H1 (cell line): ENCODE data around the gene CRHR1. TPM values are rescaled to one million over a fixed set of nuclear protein-coding genes. Genes with fewer than 3 reads are reported as not detected.

Experiments
- CTCF ChIA-PET: fragments of 300-600 bp; sonication (Branson Sonifier 250); formaldehyde crosslinking; loops from one replicate; lab custom pipeline; 2021; ENCODE audit not compliant: partially characterized antibody; lab: Charles Lee
- POLR2A ChIA-PET: fragments of 300-600 bp; sonication (Branson Sonifier 250); formaldehyde crosslinking; loops from one replicate; lab custom pipeline; 2021; ENCODE audit warnings: inconsistent platforms; ENCODE audit not compliant: partially characterized antibody; lab: Charles Lee
- DNase-seq, 2 experiments: peaks; one replicate each; pipeline versions ENCODE4 v3.0.0 to v3.0.0-alpha.2; 2010 to 2022; ENCODE audit warnings: low spot score in 2 of 2, low read depth in 1 of 2, mixed read lengths in 1 of 2
- FAIRE-seq: peaks from 2 replicates; lab custom pipeline; 2011; peaks lifted over from hg19 to GRCh38; lab: Jason Lieb, UNC
- H2AFZ ChIP-seq: 2 replicates; pipeline ENCODE4 v1.8.1; 2012; ENCODE audit warnings: low read length, inconsistent platforms
- H2AK5ac ChIP-seq: 2 replicates; pipeline ENCODE4 v1.6.1; 2013; ENCODE audit warnings: low read depth, low read length
- H2BK120ac ChIP-seq: replicated peaks from 2 replicates; pipeline ENCODE3; 2013; ENCODE audit warnings: low read depth, low read length, inconsistent platforms
- H2BK12ac ChIP-seq: 2 replicates; pipeline ENCODE4 v1.6.1; 2013; ENCODE audit warnings: low read depth, low read length
- H2BK15ac ChIP-seq: 2 replicates; pipeline ENCODE4 v1.6.1; 2013; ENCODE audit warnings: low read length
- H2BK20ac ChIP-seq: 2 replicates; pipeline ENCODE4 v1.6.1; 2013; ENCODE audit warnings: low read length
- H2BK5ac ChIP-seq: 2 replicates; pipeline ENCODE4 v1.6.1; 2013; ENCODE audit warnings: low read depth, low read length
- H3K14ac ChIP-seq: 2 replicates; pipeline ENCODE4 v1.6.1; 2013; ENCODE audit warnings: inconsistent platforms; ENCODE audit not compliant: insufficient read length
- H3K18ac ChIP-seq: 2 replicates; pipeline ENCODE4 v1.6.1; 2013; ENCODE audit warnings: low read length; ENCODE audit errors: extremely low read depth
- H3K23ac ChIP-seq: 2 replicates; pipeline ENCODE4 v1.6.1; 2013; ENCODE audit warnings: inconsistent platforms; ENCODE audit not compliant: insufficient read length
- H3K23me2 ChIP-seq: 2 replicates; pipeline ENCODE4 v1.6.1; 2013; ENCODE audit warnings: low read depth, low read length
- H3K27ac ChIP-seq: 2 replicates; pipeline ENCODE4 v1.6.1; 2011; ENCODE audit warnings: low read depth, low read length, inconsistent platforms
- H3K27me3 ChIP-seq, 4 experiments: replicated peaks in 1 of 4; 1 replicate in 1 of 4; 2 replicates in 3 of 4; pipeline versions ENCODE4 v1.6.1 to v1.8.1; 2011 to 2013; ENCODE audit warnings: low read length in 3 of 4, mild to moderate bottlenecking in 3 of 4, inconsistent platforms in 2 of 4, mixed read lengths in 2 of 4, moderate library complexity in 1 of 4; ENCODE audit not compliant: control insufficient read depth in 3 of 4, insufficient read depth in 3 of 4; ENCODE audit errors: extremely low read depth in 1 of 4
- H3K36me3 ChIP-seq, 4 experiments: 2 replicates each; pipeline versions ENCODE4 v1.6.1 to v1.8.1; 2011 to 2013; ENCODE audit warnings: mild to moderate bottlenecking in 4 of 4, low read length in 3 of 4, moderate library complexity in 2 of 4, control low read depth in 1 of 4, inconsistent platforms in 1 of 4; ENCODE audit not compliant: insufficient read depth in 4 of 4, control insufficient read depth in 2 of 4
- H3K4ac ChIP-seq: replicated peaks from 2 replicates; pipeline ENCODE3; 2013; ENCODE audit warnings: low read length, low read depth, mixed read lengths, inconsistent platforms; ENCODE audit not compliant: insufficient read length
- H3K4me1 ChIP-seq, 4 experiments: replicated peaks in 1 of 4; 1 replicate in 1 of 4; 2 replicates in 3 of 4; pipeline versions ENCODE4 v1.6.1 to v1.8.1; 2011 to 2013; ENCODE audit warnings: low read length in 3 of 4, inconsistent platforms in 2 of 4, mixed read lengths in 1 of 4; ENCODE audit not compliant: insufficient read depth in 4 of 4, control insufficient read depth in 3 of 4
- H3K4me2 ChIP-seq, 2 experiments: 2 replicates each; pipeline versions ENCODE4 v1.6.1 to v1.8.1; 2011 to 2013; ENCODE audit warnings: low read depth in 2 of 2, low read length in 2 of 2, control low read depth in 1 of 2, inconsistent platforms in 1 of 2, mild to moderate bottlenecking in 1 of 2; ENCODE audit not compliant: insufficient read depth in 1 of 2
- H3K4me3 ChIP-seq, 4 experiments: fragments of 200-600, 300-600 bp in 1 of 4; sonication (generic), shearing (Covaris generic), sonication (Bioruptor Twin) in 1 of 4; 2 replicates each; pipeline versions ENCODE4 v1.5.1 to v1.8.1; 2011 to 2016; ENCODE audit warnings: low read length in 4 of 4, low read depth in 3 of 4, control low read depth in 2 of 4, inconsistent platforms in 2 of 4, mild to moderate bottlenecking in 2 of 4, mixed read lengths in 1 of 4, moderate library complexity in 1 of 4; ENCODE audit not compliant: insufficient read depth in 2 of 4; ENCODE audit errors: extremely low read depth in 1 of 4
- H3K56ac ChIP-seq: replicated peaks from 2 replicates; pipeline ENCODE3; 2013; ENCODE audit warnings: low read depth, mild to moderate bottlenecking, mixed read lengths, low read length, inconsistent platforms; ENCODE audit not compliant: insufficient read length
- H3K79me1 ChIP-seq: 2 replicates; pipeline ENCODE4 v1.6.1; 2013; ENCODE audit warnings: low read depth, low read length, control low read depth
- H3K79me2 ChIP-seq, 2 experiments: 2 replicates each; pipeline versions ENCODE4 v1.6.1 to v1.8.1; 2012 to 2013; ENCODE audit warnings: low read length in 2 of 2, mild to moderate bottlenecking in 2 of 2, inconsistent platforms in 1 of 2; ENCODE audit not compliant: insufficient read depth in 2 of 2, control insufficient read depth in 1 of 2
- H3K9ac ChIP-seq, 4 experiments: replicated peaks in 1 of 4; 1 replicate in 1 of 4; 2 replicates in 3 of 4; pipeline versions ENCODE4 v1.6.1 to v1.8.1; 2011 to 2013; ENCODE audit warnings: low read depth in 3 of 4, low read length in 3 of 4, control low read depth in 2 of 4, mild to moderate bottlenecking in 2 of 4, moderate library complexity in 2 of 4, inconsistent platforms in 1 of 4; ENCODE audit errors: extremely low read depth in 1 of 4
- H3K9me3 ChIP-seq, 2 experiments: 2 replicates each; pipeline versions ENCODE4 v1.6.1 to v1.8.1; 2012 to 2013; ENCODE audit warnings: mild to moderate bottlenecking in 2 of 2, moderate library complexity in 2 of 2, control low read depth in 1 of 2, inconsistent platforms in 1 of 2, low read depth in 1 of 2, low read length in 1 of 2, mixed read lengths in 1 of 2; ENCODE audit not compliant: insufficient read depth in 2 of 2
- H4K20me1 ChIP-seq, 2 experiments: replicated peaks in 1 of 2; 2 replicates each; pipeline versions ENCODE3 to v1.8.1; 2011 to 2013; ENCODE audit warnings: inconsistent platforms in 2 of 2, low read length in 2 of 2, mild to moderate bottlenecking in 1 of 2; ENCODE audit not compliant: insufficient read depth in 2 of 2, control insufficient read depth in 1 of 2
- H4K5ac ChIP-seq: 2 replicates; pipeline ENCODE4 v1.6.1; 2013; ENCODE audit warnings: low read length, low read depth, mixed read lengths, inconsistent platforms; ENCODE audit not compliant: insufficient read length
- H4K8ac ChIP-seq: 2 replicates; pipeline ENCODE4 v1.8.0; 2013; ENCODE audit warnings: mild to moderate bottlenecking, moderate library complexity, low read length, inconsistent platforms; ENCODE audit not compliant: insufficient read depth; ENCODE audit errors: extremely low read depth
- H4K91ac ChIP-seq: replicated peaks from 2 replicates; pipeline ENCODE3; 2013; ENCODE audit warnings: low read length, mixed read lengths, inconsistent platforms; ENCODE audit not compliant: insufficient read length
- ASH2L ChIP-seq: fragments of 200-600, 300-600 bp; sonication (generic); IDR thresholded peaks from one replicate; pipeline ENCODE4 v1.7.1; 2017; ENCODE audit warnings: low read length
- CREB1 ChIP-seq: IDR thresholded peaks from 2 replicates; pipeline ENCODE4 v1.6.1; 2012; ENCODE audit warnings: inconsistent platforms
- EZH2 ChIP-seq: fragments of 200-600 bp; sonication (generic); IDR thresholded peaks from 2 replicates; pipeline ENCODE4 v1.7.1; 2012; ENCODE audit warnings: low read depth, mild to moderate bottlenecking, moderate library complexity, low read length, inconsistent platforms; ENCODE audit not compliant: severe bottlenecking
- FOSL1 ChIP-seq: IDR thresholded peaks from 2 replicates; pipeline ENCODE4 v1.6.1; 2011; ENCODE audit warnings: mild to moderate bottlenecking, low read depth, low read length, moderate library complexity; ENCODE audit not compliant: insufficient read depth
- GTF2F1 ChIP-seq: IDR thresholded peaks from 2 replicates; pipeline ENCODE4 v1.6.1; 2012; ENCODE audit warnings: low read depth, low read length, improper control_type of control experiment, borderline replicate concordance
- JUN ChIP-seq: IDR thresholded peaks from 2 replicates; pipeline ENCODE4 v1.6.1; 2011; ENCODE audit warnings: low read depth, mild to moderate bottlenecking, improper control_type of control experiment, low read length
- JUND ChIP-seq: IDR thresholded peaks from 2 replicates; pipeline ENCODE4 v1.6.1; 2011; ENCODE audit warnings: mild to moderate bottlenecking, improper control_type of control experiment, low read length
- POLR2AphosphoS5 ChIP-seq: IDR thresholded peaks from 2 replicates; pipeline ENCODE4 v1.6.1; 2011; ENCODE audit warnings: low read depth, low read length
- RNF2 ChIP-seq: fragments of 200-900, 300-1000 bp; sonication (generic); IDR thresholded peaks from 2 replicates; pipeline ENCODE4 v1.7.1; 2016; ENCODE audit warnings: borderline replicate concordance, low read depth, mild to moderate bottlenecking, antibody characterized with exemption, low read length; ENCODE audit not compliant: poor library complexity, severe bottlenecking; ENCODE audit errors: missing control alignments
- SUZ12 ChIP-seq: fragments of 200-600 bp; sonication (generic); IDR thresholded peaks from 2 replicates; pipeline ENCODE4 v1.6.1; 2012; ENCODE audit warnings: mild to moderate bottlenecking, inconsistent platforms, low read length, moderate library complexity, mixed read lengths
- TAF7 ChIP-seq: optimal IDR thresholded peaks from 2 replicates; pipeline ENCODE3; 2011; ENCODE audit warnings: low read depth, mild to moderate bottlenecking, inconsistent platforms, low read length, moderate library complexity, borderline replicate concordance
- TBP ChIP-seq: IDR thresholded peaks from 2 replicates; pipeline ENCODE4 v1.6.1; 2011; ENCODE audit warnings: low read depth, low read length, improper control_type of control experiment
- WGBS, 2 experiments: shearing (Covaris generic) in 1 of 2; methylation state at CpG; one replicate each; pipeline versions ENCODE4 v1.1.6 to v1.1.7; 2013 to 2015; ENCODE audit warnings: low lambda C conversion rate in 2 of 2, mixed read lengths in 2 of 2, inconsistent platforms in 1 of 2, low coverage in 1 of 2, missing lambda C conversion rate in 1 of 2; ENCODE audit not compliant: insufficient replicate concordance in 2 of 2, insufficient coverage in 1 of 2, insufficient read length in 1 of 2; ENCODE audit errors: extremely low coverage in 1 of 2, missing lambda C conversion rate in 1 of 2; 5-methylcytosine and 5-hydroxymethylcytosine counted together
- polyA plus RNA-seq, 7 experiments: library from polyadenylated mRNA; depleted of rRNA in 3 of 7; stranded (reverse) in 5 of 7; unstranded in 2 of 7; fragments of >200 nt in 5 of 7; fragments of 200-250 nt in 2 of 7; gene quantifications; 1 replicate in 5 of 7; 2 replicates in 1 of 7; 4 replicates in 1 of 7; pipeline versions ENCODE4 v1.2.1 to v1.2.3, GENCODE V29; 2011 to 2013; ENCODE audit warnings: missing spikeins in 2 of 7, mixed read lengths in 2 of 7
- total RNA-seq: library from RNA; stranded (reverse); fragmentation: NEBNext Ultra II Directional; extraction: Animal tissue kit (Norgen Biotek cat#: 25700); gene quantifications from 2 replicates; pipeline ENCODE4 v1.2.1, GENCODE V29; 2021

The CRHR1 gene
- total and polyA plus RNA-seq, 2 of the 8 experiments (the other 6 are each of a cell fraction or from before 2014, with no cell fraction given): 0.56 to 1.7 TPM

DNA sequence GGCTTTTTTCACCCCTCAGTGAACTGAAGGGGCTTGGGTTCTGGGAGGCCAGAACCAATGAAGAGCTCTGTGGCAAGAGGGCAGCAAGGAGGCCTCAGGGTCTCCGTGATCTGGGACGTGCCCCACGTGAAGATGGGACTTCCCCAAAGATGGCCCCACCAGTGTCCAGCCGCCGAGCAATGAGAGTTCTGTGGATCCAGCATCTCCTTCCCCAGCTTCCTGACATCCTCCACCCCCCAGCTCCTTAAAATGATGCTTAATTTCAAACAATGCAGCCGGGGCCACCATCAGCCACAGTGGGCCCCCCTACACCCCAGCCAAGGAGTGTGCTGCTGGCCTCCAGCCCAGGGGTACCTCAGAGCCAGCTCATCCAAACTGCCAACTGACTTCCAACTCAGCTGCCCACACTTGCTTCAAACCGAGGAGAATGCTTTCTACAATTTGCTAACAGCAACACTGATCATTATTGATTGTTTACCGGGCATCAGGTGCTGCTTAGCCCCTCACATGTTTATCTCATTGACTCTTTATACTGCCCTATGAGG, 54.7 kb downstream of the CRHR1 start:
- H2BK5ac ChIP-seq: no peak overlapping the region
- CTCF ChIA-PET: interaction anchor here (0.5 to 11.9 kb wide), 15 partner anchors 11 to 1104 kb away, joined by 3 to 137 read pairs (median 4); no protein-coding TSS in a partner anchor
- H3K18ac ChIP-seq: no peak overlapping the region
- H4K20me1 ChIP-seq: no peaks in the 10 kb centered on the region
- no peak overlapping the region for H2BK12ac ChIP-seq
- H4K91ac ChIP-seq: no peak overlapping the region
- no peak overlapping the region for H3K9ac ChIP-seq
- H3K36me3 ChIP-seq: no peaks in the 10 kb centered on the region
- H2BK20ac ChIP-seq: no peak overlapping the region
- H3K23me2 ChIP-seq: no peaks in the 10 kb centered on the region
- H2BK15ac ChIP-seq: no peak overlapping the region
- H3K4me1 ChIP-seq: peaks cover 0 to 2% (median 1%) of the 10 kb centered on the region in 4 experiments; a peak in 2 of 7 replicates
- POLR2A ChIA-PET: interaction anchor here (1.0 kb wide), 1 partner anchor 13 kb away, joined by 4 read pairs; no protein-coding TSS in a partner anchor
- no peak overlapping the region for H3K4me3 ChIP-seq
- H2BK120ac ChIP-seq: no peak overlapping the region
- no peak overlapping the region for H3K27ac ChIP-seq
- H3K27me3 ChIP-seq: no peaks in the 10 kb centered on the region
- no peaks in the 10 kb centered on the region for H3K79me1 ChIP-seq
- H3K56ac ChIP-seq: no peak overlapping the region
- FAIRE-seq (no peak), DNase-seq (no peak)
- no peak overlapping the region for H3K4ac ChIP-seq
- no peak overlapping the region for H4K8ac ChIP-seq
- no peaks in the 10 kb centered on the region for H3K9me3 ChIP-seq
- 89% methylated on average over 8 of the region's 8 CpGs; no CpG with 5 or more reads in 1 of the 2 experiments for WGBS, 2 experiments
- H4K5ac ChIP-seq: no peak overlapping the region
- H3K79me2 ChIP-seq: no peaks in the 10 kb centered on the region
- H3K4me2 ChIP-seq: no peak overlapping the region
- H2AFZ ChIP-seq: no peak overlapping the region
- no peak overlapping the region for H3K23ac ChIP-seq
- no peak overlapping the region for H3K14ac ChIP-seq
- no peak overlapping the region for H2AK5ac ChIP-seq
- TF ChIP-seq RNF2 (no peak), CREB1 (no peak), FOSL1 (no peak), JUND (no peak), EZH2 (no peak), SUZ12 (no peak), TBP (no peak), ASH2L (no peak), POLR2AphosphoS5 (no peak), JUN (no peak), GTF2F1 (no peak), TAF7 (no peak)
